Left forelimb (tissue), 1 donor: ENCODE measurements around the gene JPH4.
"Not testable (repeated sequence)": the region's sequence is repeated elsewhere in the genome, so short reads cannot be mapped to it uniquely, and the experiment has no call there.

Source experiments
- DNase-seq: peaks from one replicate; pipeline ENCODE4 v3.0.0-alpha.2; 2018; ENCODE audit warnings: low spot score

The JPH4 gene

GRCh38 chr14:23578560-23579310 lies at the start of gene JPH4:
TSS of gene JPH4 (minus strand) at chr14:23578790. CDS start at chr14:23577453, 1,337 bp downstream.
- no peak for DNase-seq

GRCh38 chr14:23627961-23628360 lies 49.4 kb upstream of the JPH4 start:
- no peak for DNase-seq

GRCh38 chr14:23626946-23627345 lies 48.4 kb upstream of the JPH4 start:
- DNase-seq: no peak

GRCh38 chr14:23624830-23625404 lies 46.3 kb upstream of the JPH4 start:
- no peak for DNase-seq

GRCh38 chr14:23623962-23624361 lies 45.4 kb upstream of the JPH4 start:
- no peak for DNase-seq

GRCh38 chr14:23622990-23623389 lies 44.4 kb upstream of the JPH4 start:
- DNase-seq: no peak

GRCh38 chr14:23621932-23622730 lies 43.5 kb upstream of the JPH4 start:
- DNase-seq: no peak

- DNase-seq: no peak
Measured at GRCh38 chr14:23621204-23621931, 42.8 kb upstream of the JPH4 start.

GRCh38 chr14:23620177-23620702 lies 41.6 kb upstream of the JPH4 start:
- DNase-seq: no peak

GRCh38 chr14:23618415-23618988 lies 39.9 kb upstream of the JPH4 start:
- no peak for DNase-seq

- DNase-seq: no peak
Measured at GRCh38 chr14:23617539-23617938, 38.9 kb upstream of the JPH4 start.

- DNase-seq: no peak
Measured at GRCh38 chr14:23615856-23616255, 37.3 kb upstream of the JPH4 start.

GRCh38 chr14:23614395-23614828 lies 35.8 kb upstream of the JPH4 start:
- no peak for DNase-seq

- no peak for DNase-seq
Measured at GRCh38 chr14:23613242-23614070, 34.9 kb upstream of the JPH4 start.

- DNase-seq: no peak
Measured at GRCh38 chr14:23612802-23613201, 34.2 kb upstream of the JPH4 start.

GRCh38 chr14:23612354-23612732 lies 33.8 kb upstream of the JPH4 start:
- DNase-seq: no peak

- DNase-seq: no peak
Measured at GRCh38 chr14:23610815-23611289, 32.3 kb upstream of the JPH4 start.

- DNase-seq: no peak
Measured at GRCh38 chr14:23610090-23610814, 31.7 kb upstream of the JPH4 start.

- not testable (repeated sequence) for DNase-seq
Measured at GRCh38 chr14:23609411-23610089, 31.0 kb upstream of the JPH4 start.
